Stimulated activated CD8-positive, alpha-beta memory T cell treated with anti-CD3 and anti-CD28 coated beads, Interleukin-4, amount 100 ng/mL, for 1 hour (primary cell): Measurements from ENCODE around the gene SLC25A4.
"Not testable (repeated sequence)": the region's sequence is repeated elsewhere in the genome, so short reads cannot be mapped to it uniquely, and the experiment has no call there.

ENCODE experiments used
- DNase-seq, 2 donors: peaks; one replicate each; pipeline ENCODE4 v3.0.0-alpha.2; 2020; ENCODE audit warnings: low read depth in 2 of 2, low spot score in 1 of 2

SLC25A4 gene

GRCh38 chr4:185171373-185172071, 28.5 kb downstream of the SLC25A4 start:
- DNase-seq, result no peak

GRCh38 chr4:185179488-185179887, 36.4 kb downstream of the SLC25A4 start:
- no peak for DNase-seq

DNA sequence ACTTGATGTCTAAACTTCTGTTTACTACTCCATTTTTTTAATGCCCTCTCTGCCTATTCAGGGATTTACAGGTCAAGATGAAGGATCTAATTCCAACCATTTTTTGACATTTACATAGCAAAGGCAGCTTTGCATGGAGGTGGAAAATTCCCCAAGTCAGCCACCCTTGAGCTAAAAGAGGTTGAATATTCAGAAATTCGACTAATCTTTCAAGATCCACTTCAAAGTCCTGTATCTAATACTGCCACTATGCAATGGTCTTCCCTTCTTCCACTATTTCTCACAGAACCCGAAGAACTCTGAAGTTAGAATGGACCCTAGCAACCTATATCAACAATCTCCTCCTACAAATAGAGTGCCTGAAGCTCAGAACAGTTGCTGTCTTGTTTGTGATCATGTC, 39.2 kb downstream of the SLC25A4 start:
- DNase-seq, result no peak

DNA sequence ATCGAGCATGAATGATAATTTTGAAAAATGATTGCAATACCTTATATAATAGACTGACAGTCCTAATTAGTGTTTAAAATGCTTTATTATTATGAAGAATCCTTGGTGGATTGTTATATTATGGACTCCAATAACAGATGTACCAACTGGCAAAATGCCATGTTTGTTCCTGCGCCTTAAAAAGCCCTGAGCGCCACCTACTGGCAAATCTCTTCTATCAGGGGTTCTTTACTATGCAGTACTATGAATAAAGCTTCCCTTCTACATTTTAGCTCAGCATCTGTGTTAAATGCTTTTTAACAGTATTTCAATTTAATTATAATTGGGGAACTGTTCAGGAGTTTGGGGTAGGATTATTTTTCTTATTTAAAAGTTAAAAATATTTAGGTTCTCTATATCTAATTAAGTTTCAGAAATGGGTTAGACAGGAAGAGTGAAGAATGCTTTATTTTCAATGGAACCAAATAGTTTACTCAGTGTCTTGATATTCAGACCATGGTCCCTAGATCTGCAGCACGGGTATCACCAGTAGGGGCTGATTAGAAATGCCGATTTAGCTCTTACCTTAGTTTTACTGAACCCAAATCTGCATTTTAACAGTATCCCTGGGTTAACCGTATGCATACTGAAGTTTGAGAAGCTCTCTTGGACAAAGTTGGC, 40.7 kb downstream of the SLC25A4 start:
- DNase-seq, result peak; percentile 33 to 57

GRCh38 chr4:185186769-185187168, 43.7 kb downstream of the SLC25A4 start:
- DNase-seq, result no peak

GRCh38 chr4:185189606-185190305, 46.7 kb downstream of the SLC25A4 start:
- DNase-seq, result no peak

DNA sequence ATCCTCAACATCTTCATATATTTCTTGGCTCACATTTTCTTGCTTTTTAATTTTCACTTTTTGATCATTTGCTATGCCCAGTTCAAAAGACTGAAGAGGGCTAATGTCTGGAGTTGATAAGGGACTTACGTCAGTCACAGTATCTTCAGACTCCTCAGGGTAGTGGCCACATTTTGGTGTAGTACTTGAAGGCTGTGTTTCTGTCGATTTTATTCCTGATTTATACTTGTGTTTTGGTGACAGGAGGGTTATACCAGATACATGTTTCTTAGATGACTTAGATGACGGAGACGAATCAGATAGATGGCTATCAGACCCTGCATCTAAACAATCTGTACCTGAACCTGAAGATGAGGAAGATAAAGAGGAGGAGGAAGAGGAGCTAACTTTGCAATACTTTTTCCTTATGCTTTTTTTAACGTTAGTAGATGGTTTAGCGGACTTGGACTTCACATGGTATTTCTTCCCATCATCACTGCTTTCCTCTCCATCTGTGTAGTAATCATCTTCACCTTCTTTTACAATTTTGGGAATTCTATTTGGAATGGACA, 47.3 kb downstream of the SLC25A4 start:
- DNase-seq, result no peak

DNA sequence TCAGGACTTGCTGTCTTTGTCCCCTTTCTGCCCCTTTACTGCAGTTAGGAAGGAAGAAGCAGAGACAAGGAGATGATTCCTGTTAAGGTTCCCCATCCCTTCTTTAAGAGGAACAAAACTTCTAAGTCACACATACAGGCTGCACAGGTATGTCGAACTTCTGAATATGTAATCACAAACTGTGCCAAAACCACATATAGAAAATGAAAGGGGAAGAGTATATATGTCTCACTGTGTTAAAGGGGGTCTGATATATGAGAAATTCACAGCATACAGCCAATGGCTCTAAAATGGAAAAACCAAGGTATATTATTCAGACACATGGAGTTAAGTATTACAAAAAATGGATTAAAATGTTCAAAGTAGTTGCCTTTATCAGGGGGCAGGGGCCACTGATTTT, 49.0 kb downstream of the SLC25A4 start:
- no peak for DNase-seq

GRCh38 chr4:185194924-185195888, 52.1 kb downstream of the SLC25A4 start:
- no peak for DNase-seq

DNA sequence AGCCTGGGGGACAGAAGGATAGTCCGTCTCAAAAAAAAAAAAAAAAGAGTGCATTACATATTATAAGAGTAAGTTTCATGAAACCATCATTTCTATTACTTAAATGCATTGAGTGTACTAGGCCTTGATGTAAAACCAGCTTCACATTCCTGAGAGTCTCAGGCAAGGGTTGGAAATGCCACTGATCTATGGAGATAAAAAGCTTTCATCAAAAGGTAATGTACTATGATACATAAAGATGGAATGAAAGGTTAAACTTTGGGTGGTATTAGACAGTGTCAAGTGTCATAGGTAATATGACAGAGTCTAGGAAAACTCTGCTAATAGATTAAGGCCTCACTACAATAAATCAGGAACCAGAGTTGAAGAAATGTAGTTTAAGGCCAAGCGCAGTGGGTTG, 53.4 kb downstream of the SLC25A4 start:
- no peak for DNase-seq

DNA sequence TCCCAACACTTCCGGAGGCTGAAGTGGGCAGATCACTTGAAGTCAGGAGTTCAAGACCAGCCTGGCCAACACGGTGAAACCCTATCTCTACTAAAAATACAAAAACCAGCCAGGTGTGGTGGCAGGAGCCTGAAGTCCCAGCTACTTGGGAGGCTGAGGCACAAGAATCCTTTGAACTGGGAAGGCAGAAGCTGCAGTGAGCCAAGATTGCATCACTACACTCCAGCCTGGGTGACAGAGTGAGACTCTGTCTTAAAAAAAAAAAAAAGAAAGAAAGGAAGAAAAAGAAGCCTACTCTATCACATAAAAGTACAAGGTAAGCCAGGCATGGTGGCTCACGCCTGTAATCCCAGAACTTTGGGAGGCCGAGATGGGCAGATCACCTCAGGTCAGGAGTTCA, 55.1 kb downstream of the SLC25A4 start:
- not testable (repeated sequence) for DNase-seq
